ENCODE results near the gene EPHX1.

The EPHX1 gene

DNA sequence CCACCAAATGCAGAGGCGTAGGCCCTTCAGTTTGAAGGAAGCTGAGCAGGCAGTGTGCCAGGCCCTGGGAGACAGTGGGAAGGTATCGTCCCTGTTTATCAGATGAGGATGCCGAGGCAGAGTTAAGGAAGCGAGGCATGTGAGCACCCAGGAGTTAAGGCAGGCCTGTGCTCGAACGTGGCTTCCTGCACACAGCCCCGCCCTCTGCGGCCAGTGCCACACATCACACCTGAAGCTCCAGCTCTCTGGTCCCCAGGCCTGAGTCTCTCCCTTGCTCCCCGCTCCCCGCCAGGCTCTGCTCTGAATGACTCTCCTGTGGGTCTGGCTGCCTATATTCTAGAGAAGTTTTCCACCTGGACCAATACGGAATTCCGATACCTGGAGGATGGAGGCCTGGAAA lies 32.1 kb downstream of the EPHX1 start:
- no peaks in the 10 kb centered on the region for H3K27me3 ChIP-seq (ENCODE audit: insufficient read depth, insufficient read length)
- TF ChIP-seq SUZ12 (IDR thresholded peaks at IDR 0.05; ENCODE audit: extremely low read depth, insufficient read depth, insufficient read length) (no peak), ZNF274 (IDR thresholded peaks at IDR 0.05; ENCODE audit: low read depth, low read length) (no peak), YY1 (IDR thresholded peaks at IDR 0.05; ENCODE audit: insufficient read depth, insufficient read length) (no peak)

GRCh38 chr1:225842788-225843425 lies 33.0 kb downstream of the EPHX1 start:
- H3K27me3 ChIP-seq (ENCODE audit: insufficient read depth, insufficient read length): no peaks in the 10 kb centered on the region
- no peaks in the 10 kb centered on the region for H3K9me3 ChIP-seq (ENCODE audit: insufficient read depth, low read length)
- H3K36me3 ChIP-seq (ENCODE audit: insufficient read depth, insufficient read length, low read length): peaks cover 91% of the 10 kb centered on the region
- TF ChIP-seq ZNF274 (IDR thresholded peaks at IDR 0.05; ENCODE audit: low read depth, low read length) (no peak), SUZ12 (IDR thresholded peaks at IDR 0.05; ENCODE audit: extremely low read depth, insufficient read depth, insufficient read length) (no peak), YY1 (IDR thresholded peaks at IDR 0.05; ENCODE audit: insufficient read depth, insufficient read length) (no peak)
- H3K9ac ChIP-seq (ENCODE audit: insufficient read length, low read depth): no peak overlapping the region
- H3K4me1 ChIP-seq (ENCODE audit: insufficient read depth, insufficient read length): peaks cover 24% of the 10 kb centered on the region
- H3K4me3 ChIP-seq (ENCODE audit: insufficient read length, low read depth): no peak overlapping the region
- DNase-seq (ENCODE audit: low read depth, low spot score): no peak

More for the DNA sequence above, 32.1 kb downstream of the EPHX1 start:
- no peak for DNase-seq (ENCODE audit: low read depth, low spot score)
- H3K4me3 ChIP-seq (ENCODE audit: insufficient read length, low read depth): no peak overlapping the region
- no peak overlapping the region for H3K9ac ChIP-seq (ENCODE audit: insufficient read length, low read depth)
- H3K36me3 ChIP-seq (ENCODE audit: insufficient read depth, insufficient read length, low read length): peaks cover 83% of the 10 kb centered on the region
- peaks cover 25% of the 10 kb centered on the region for H3K4me1 ChIP-seq (ENCODE audit: insufficient read depth, insufficient read length)
- no peaks in the 10 kb centered on the region for H3K9me3 ChIP-seq (ENCODE audit: insufficient read depth, low read length)

GRCh38 chr1:225843426-225843795 lies 33.5 kb downstream of the EPHX1 start:
- no peak for DNase-seq (ENCODE audit: low read depth, low spot score)
- peaks cover 24% of the 10 kb centered on the region for H3K4me1 ChIP-seq (ENCODE audit: insufficient read depth, insufficient read length)
- TF ChIP-seq SUZ12 (IDR thresholded peaks at IDR 0.05; ENCODE audit: extremely low read depth, insufficient read depth, insufficient read length): no peak
- TF ChIP-seq ZNF274 (IDR thresholded peaks at IDR 0.05; ENCODE audit: low read depth, low read length): no peak
- TF ChIP-seq YY1 (IDR thresholded peaks at IDR 0.05; ENCODE audit: insufficient read depth, insufficient read length): no peak

GRCh38 chr1:225844236-225845061 lies 34.5 kb downstream of the EPHX1 start:
- no peak for TF ChIP-seq ZNF274 (IDR thresholded peaks at IDR 0.05; ENCODE audit: low read depth, low read length)
- TF ChIP-seq SUZ12 (IDR thresholded peaks at IDR 0.05; ENCODE audit: extremely low read depth, insufficient read depth, insufficient read length): no peak
- TF ChIP-seq YY1 (IDR thresholded peaks at IDR 0.05; ENCODE audit: insufficient read depth, insufficient read length): no peak
- Histone ChIP-seq H3K4me1 (ENCODE audit: insufficient read depth, insufficient read length) (peaks cover 22% of the 10 kb centered on the region), H3K4me3 (ENCODE audit: insufficient read length, low read depth) (no peak overlapping the region)

More at GRCh38 chr1:225843426-225843795, 33.5 kb downstream of the EPHX1 start:
- H3K36me3 ChIP-seq (ENCODE audit: insufficient read depth, insufficient read length, low read length): peaks cover 91% of the 10 kb centered on the region
- H3K27me3 ChIP-seq (ENCODE audit: insufficient read depth, insufficient read length): no peaks in the 10 kb centered on the region
- no peak overlapping the region for H3K9ac ChIP-seq (ENCODE audit: insufficient read length, low read depth)
- H3K9me3 ChIP-seq (ENCODE audit: insufficient read depth, low read length): no peaks in the 10 kb centered on the region
- H3K4me3 ChIP-seq (ENCODE audit: insufficient read length, low read depth): no peak overlapping the region

GRCh38 chr1:225845097-225845496 lies 35.2 kb downstream of the EPHX1 start:
- Histone ChIP-seq H3K9ac (ENCODE audit: insufficient read length, low read depth) (no peak overlapping the region), H3K27me3 (ENCODE audit: insufficient read depth, insufficient read length) (no peaks in the 10 kb centered on the region), H3K4me3 (ENCODE audit: insufficient read length, low read depth) (no peak overlapping the region), H3K36me3 (ENCODE audit: insufficient read depth, insufficient read length, low read length) (peaks cover 83% of the 10 kb centered on the region), H3K9me3 (ENCODE audit: insufficient read depth, low read length) (peaks cover 7% of the 10 kb centered on the region; the same call in 1 of the 2 replicates), H3K4me1 (ENCODE audit: insufficient read depth, insufficient read length) (peaks cover 19% of the 10 kb centered on the region)
- TF ChIP-seq ZNF274 (IDR thresholded peaks at IDR 0.05; ENCODE audit: low read depth, low read length): no peak
- TF ChIP-seq YY1 (IDR thresholded peaks at IDR 0.05; ENCODE audit: insufficient read depth, insufficient read length): no peak
- DNase-seq (ENCODE audit: low read depth, low spot score): no peak

More at GRCh38 chr1:225844236-225845061, 34.5 kb downstream of the EPHX1 start:
- Histone ChIP-seq H3K36me3 (ENCODE audit: insufficient read depth, insufficient read length, low read length) (peaks cover 86% of the 10 kb centered on the region), H3K9ac (ENCODE audit: insufficient read length, low read depth) (no peak overlapping the region), H3K9me3 (ENCODE audit: insufficient read depth, low read length) (peaks cover under 1% of the 10 kb centered on the region; the same call in 1 of the 2 replicates), H3K27me3 (ENCODE audit: insufficient read depth, insufficient read length) (no peaks in the 10 kb centered on the region)
- DNase-seq (ENCODE audit: low read depth, low spot score): no peak

- peaks cover 13% of the 10 kb centered on the region; the same call in 1 of the 2 replicates for H3K9me3 ChIP-seq (ENCODE audit: insufficient read depth, low read length)
- peak overlapping the region; percentile 11 for H3K9ac ChIP-seq (ENCODE audit: insufficient read length, low read depth)
- DNase-seq (ENCODE audit: low read depth, low spot score): peak; percentile 93
- TF ChIP-seq ZNF274 (IDR thresholded peaks at IDR 0.05; ENCODE audit: low read depth, low read length) (no peak), YY1 (IDR thresholded peaks at IDR 0.05; ENCODE audit: insufficient read depth, insufficient read length) (no peak), SUZ12 (IDR thresholded peaks at IDR 0.05; ENCODE audit: extremely low read depth, insufficient read depth, insufficient read length) (no peak)
- H3K4me1 ChIP-seq (ENCODE audit: insufficient read depth, insufficient read length): peaks cover 19% of the 10 kb centered on the region
- no peaks in the 10 kb centered on the region for H3K27me3 ChIP-seq (ENCODE audit: insufficient read depth, insufficient read length)
- no peak overlapping the region for H3K4me3 ChIP-seq (ENCODE audit: insufficient read length, low read depth)
- H3K36me3 ChIP-seq (ENCODE audit: insufficient read depth, insufficient read length, low read length): peaks cover 77% of the 10 kb centered on the region
Measured at GRCh38 chr1:225845571-225846259, 35.8 kb downstream of the EPHX1 start.

Measured in NT2/D1 (cell line).